Dermis blood vessel endothelial cell (primary cell): ENCODE measurements around the gene SNX21. TPM values are rescaled to one million over a fixed set of nuclear protein-coding genes. Genes with fewer than 3 reads are reported as not detected.
"Not testable (repeated sequence)": the region's sequence is repeated elsewhere in the genome, so short reads cannot be mapped to it uniquely, and the experiment has no call there.

Source experiments
- DNase-seq: peaks from one replicate; pipeline ENCODE4 v3.0.0; 2010
- total RNA-seq: library from RNA; depleted of rRNA; stranded (reverse); fragments of >200 nt; gene quantifications from 2 replicates; pipeline ENCODE4 v1.2.3, GENCODE V29; 2014

Gene SNX21
- total RNA-seq, 1 donor from 2014 or later: 35.7 TPM

DNA sequence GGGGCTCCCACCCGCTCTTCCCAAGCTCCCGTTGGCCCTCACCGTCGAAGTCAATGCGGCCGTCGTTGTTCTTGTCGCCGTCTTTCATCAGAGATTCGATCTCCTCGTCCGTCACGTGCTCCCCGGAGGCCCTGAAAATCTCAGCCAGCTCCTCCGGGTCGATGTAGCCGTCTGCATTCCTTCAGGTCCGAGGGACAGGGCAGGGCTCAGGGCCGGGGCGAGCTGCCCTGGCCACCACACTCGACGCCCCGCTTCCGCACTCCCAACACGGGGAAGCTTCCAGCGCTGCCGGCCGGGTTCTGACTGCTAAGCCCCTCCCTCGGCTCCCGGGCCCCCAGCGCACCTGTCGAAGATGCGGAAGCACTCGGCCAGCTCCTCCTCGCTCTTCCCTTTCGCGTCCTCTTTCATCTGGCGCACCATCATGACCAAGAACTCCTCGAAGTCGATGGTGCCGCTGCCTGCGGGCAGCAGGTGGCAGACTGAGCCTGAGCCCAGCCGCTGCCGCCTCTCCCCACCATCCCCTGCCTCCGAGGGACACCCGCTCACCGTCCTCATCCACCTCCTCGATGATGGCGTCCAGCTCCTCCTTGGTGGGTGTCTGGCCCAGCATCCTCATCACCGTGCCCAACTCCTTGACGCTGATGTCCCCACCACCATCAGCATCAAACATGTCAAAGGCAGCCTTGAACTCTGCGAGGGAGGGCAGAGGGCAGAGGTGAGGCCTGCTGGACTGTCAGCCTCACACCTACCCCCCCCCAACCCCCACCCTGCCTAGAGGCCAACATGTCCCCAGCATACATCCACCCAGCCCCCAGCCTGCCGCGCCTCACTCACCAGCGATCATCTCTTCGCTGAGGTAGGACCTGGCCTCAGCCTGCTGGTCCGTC is 9.4 kb upstream of the SNX21 start:
- peak; percentile 72 for DNase-seq

DNA sequence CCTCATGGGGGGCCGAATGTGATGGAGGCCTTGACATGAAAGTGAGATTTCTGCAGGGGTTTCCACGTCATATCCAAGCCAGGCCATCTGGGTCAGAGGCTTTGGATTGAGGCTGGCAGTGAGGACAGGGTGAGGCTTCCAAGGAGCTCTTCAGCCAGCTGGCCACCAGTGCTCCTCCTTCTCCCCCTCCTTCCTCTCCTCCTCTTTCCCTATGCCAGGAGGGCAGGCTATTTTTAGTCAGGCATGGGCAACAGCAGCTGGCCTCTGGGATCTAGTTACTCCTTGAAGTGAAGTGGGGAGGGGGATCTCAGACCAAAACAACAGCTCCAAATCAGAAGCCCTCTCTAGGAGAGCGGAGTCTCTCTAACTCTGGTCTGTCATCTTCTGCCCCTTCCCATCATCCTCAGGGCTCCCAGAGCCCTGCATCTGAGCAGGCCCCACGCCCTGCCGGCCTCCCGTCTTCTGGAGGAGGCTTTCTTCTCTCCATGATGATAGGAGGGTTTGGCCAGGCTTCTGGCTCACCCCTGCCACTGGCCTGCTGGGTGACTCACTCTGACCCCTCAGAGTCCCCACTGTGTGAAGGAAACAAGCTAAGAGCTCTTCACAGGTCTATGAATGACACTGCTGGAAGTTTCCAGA is 7.1 kb upstream of the SNX21 start:
- DNase-seq: no peak

DNA sequence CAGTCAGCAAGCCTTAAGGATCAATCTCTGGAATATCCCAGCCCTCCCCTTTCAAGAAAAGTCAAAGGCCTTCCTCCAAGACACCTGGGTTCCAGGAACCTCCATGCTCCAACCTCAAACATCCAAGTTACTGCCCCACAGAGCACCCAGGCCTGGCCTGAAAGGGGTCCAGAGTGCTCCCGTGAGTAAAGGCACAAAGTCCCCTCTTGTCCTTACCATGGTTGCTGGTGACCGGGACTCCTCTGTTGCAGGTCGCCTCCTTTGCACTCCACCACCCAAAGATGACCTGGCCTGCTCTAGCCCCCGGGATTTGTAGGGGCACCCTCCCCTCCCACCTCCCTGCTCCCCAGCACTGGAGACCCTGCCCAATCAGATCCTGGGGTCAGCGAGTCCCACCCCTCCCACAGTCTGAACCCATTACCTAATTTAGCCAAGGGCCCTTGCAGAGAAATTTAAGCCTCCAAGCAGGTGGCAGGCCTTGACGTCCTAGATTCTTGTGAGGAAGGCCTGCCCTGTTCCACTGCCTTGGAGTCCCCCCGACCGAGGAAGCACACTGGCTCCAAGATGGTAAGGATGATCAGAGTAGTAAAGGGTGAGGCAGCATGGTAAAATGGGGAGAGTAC is 6.5 kb upstream of the SNX21 start, which contains the start of gene TNNC2:
Gene TNNC2 (minus strand): TSS at position 283 of the 623 bp plus-strand sequence. CDS start 64 bp downstream, at position 219.
- no peak for DNase-seq

DNA sequence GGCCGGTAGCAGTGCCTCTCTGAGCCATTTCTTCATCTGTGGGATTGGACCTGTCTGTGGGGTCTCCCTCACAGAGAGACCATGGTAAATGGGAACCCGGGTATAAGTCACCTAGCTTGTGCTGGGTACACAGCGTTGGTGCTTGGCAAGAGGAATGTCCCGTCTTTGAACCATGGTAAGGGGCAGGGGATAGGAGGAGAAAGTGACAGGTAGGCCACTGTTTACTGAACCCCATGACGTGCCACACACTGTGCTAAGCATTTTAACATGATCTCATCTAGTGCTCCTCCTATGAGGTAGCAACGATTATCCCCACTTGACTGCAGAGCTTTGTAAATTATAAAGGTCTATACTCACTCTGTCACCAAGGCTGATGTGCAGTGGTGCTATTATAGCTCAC is 5.9 kb upstream of the SNX21 start:
- DNase-seq: no peak

DNA sequence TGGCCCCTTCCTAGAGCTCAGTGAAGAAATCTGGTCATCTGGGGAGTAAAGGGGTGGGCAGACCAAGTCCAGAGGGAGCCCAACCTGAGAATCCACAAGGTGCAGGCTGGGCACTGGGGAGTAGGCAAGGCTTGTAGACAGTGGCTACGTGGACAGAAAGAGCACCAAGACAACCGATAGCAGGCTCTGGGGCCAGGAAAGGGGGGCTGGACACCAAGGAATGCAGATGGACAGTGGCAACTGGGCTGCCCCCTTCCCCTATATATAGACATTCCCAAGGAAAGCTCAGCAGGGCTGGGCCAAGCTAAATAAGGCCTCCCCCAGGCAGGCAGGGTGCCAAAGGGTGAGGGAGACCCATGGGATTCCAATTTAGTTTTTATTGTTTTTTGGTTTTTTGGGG is 5.0 kb upstream of the SNX21 start:
- DNase-seq: no peak

DNA sequence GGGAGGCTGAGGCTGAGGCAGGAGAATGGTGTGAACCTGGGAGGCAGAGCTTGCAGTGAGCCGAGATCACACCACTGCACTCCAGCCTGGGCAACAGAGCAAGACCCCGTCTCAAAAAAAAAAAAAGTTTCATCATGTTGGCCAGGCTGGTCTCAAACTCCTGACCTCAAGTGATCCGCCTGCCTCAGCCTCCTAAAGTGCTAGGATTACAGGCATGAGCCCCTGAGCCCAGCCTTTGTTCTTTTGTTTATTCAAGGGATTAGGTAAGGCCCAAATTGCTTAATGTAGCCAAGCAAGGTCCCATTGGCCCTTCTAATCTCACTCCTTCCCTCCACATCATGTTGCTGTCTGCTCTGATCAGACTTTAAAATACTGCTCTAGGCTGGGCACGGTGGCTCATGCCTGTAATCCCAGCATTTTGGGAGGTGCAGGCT is 3.9 kb upstream of the SNX21 start:
- DNase-seq: not testable (repeated sequence)

DNA sequence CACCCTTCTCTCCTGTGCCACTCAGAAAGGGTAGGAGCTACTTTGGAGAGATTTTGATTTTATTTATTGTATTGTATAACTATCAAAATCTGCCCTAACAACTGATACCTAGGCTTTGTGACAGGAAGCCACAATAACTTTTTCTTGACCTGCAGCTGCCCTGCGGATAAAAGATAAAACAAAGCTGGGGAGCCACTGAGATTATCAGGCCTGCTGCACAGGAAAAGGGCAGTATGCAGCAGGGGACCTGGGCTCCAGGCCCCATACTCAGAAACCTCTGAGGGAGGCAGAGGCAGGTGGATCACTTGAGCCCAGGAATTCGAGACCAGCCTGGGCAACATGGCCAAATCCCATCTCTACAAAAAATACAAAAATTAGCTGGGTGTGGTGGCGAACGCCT is 980 bp upstream of the SNX21 start:
- DNase-seq: no peak

DNA sequence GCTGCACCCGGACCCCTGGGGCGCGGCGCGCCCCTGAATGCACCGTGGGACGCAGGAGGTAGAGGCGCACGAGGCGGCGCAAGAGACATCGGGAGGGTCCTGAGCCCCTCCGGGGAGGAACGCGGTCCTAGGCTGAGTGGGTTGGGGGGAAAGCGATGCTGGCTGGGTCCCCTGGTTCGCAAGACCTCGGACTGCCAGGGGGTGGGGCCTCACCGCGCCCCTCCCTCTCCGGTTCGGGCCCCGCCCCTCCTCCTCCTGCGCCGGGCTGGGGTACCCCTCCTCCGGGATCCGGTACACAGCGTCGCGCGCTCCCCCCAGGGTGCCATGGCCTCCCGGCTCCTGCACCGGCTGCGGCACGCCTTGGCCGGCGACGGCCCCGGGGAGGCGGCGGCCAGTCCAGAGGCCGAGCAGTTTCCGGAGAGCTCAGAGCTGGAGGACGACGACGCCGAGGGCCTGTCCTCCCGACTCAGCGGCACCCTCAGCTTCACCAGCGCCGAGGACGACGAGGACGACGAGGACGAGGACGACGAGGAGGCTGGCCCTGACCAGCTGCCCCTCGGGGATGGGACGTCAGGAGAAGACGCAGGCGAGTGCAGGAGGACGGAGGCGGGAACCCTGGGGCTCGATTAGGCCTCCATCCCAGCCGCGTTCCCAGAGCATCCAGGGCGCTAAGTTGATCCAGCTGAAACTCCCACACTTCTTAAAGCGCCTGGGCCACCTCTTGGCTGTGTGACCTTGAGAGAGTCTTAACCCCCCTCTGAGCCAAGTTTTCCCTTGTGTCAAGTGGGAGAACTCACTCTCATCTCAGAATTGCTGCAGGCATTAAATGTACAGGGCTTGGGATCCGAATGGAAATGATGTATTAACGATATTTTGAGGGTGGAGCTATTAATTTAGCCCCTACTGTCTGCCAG is 541 bp downstream of the SNX21 start:
- peak; percentile 70 for DNase-seq

DNA sequence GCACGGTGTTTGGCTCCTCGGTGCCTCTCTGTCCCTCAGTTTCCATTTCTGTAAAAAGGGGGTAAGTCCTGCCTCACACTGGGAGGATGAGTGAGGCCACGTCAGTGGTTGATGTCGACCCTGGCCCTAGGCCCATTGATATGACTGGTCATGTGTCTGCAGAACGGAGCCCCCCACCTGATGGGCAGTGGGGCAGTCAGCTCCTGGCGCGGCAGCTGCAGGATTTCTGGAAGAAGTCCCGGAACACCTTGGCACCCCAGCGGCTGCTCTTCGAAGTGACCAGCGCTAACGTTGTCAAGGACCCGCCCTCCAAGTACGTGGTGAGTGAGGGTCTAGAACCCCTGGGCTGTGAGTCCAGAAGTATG is 1.2 kb downstream of the SNX21 start:
- no peak for DNase-seq

DNA sequence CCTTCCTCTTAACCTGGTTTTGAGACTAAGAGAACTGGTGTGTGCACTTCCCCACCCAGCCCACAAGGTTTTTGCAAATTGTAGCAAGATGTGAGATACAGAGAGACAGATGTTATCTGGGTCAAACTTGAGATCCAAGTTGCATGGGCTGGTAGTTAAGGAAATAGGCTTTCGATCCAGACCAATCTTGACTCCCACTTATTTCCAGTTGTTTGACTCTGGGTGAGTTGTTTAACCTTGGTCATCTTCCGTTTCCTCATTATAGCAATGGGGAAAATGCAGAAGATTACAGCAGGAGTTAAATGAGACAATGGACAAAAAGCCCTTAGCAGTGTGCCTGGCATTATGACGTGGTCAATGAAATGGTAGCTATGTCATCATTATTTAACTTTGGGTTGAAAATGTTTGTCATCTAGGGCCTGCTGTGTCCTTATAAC is 1.7 kb downstream of the SNX21 start:
- no peak for DNase-seq

DNA sequence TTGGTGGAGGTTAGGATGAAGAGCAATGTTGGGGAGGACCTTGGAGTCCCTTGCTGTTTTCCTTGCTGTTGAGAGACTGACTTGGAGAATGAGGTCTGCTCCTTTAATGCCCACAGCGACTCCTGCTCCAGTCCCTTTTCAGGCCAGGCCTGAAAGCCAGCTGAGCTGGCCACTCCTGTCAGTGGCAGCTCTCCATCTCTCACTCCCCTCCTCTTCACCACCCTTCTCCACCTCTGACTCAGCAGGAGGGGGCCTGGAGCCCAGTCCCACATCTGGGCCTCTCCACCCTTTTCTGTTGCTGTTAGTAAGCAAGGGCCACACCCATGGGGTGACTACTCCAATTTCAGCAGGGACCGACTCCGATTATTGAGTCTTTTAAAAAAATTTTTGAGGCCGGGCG is 2.2 kb downstream of the SNX21 start:
- DNase-seq: no peak

DNA sequence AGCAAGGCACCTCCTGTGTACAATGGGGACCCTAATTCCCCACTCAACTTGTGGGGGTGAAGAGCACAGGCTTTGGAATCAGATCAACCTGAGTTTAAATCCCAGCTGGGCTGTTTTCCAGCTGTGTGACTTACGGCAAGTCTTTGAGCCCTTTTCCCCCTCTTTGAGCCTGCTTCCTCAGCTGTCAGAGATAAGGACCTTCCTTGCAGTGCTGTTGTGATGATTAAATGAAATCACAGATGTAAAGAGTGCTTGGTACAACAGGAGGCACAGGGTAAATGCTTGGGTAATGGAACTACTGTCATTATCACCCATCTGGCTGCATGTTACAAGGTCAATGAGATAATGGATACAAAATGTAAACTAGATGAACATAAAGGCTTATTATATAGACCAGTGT is 3.2 kb downstream of the SNX21 start:
- no peak for DNase-seq

DNA sequence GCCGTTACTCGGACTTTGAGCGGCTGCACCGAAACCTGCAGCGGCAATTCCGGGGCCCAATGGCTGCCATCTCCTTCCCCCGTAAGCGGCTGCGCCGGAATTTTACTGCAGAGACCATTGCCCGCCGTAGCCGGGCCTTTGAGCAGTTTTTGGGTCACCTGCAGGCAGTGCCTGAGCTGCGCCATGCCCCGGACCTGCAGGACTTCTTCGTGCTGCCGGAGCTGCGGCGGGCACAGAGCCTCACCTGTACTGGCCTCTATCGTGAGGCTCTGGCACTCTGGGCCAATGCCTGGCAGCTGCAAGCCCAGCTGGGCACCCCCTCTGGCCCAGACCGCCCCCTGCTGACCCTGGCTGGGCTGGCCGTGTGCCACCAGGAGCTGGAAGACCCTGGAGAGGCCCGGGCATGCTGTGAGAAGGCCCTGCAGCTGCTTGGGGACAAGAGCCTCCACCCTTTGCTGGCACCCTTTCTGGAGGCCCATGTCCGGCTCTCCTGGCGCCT is 7.2 kb downstream of the SNX21 start:
- no peak for DNase-seq

DNA sequence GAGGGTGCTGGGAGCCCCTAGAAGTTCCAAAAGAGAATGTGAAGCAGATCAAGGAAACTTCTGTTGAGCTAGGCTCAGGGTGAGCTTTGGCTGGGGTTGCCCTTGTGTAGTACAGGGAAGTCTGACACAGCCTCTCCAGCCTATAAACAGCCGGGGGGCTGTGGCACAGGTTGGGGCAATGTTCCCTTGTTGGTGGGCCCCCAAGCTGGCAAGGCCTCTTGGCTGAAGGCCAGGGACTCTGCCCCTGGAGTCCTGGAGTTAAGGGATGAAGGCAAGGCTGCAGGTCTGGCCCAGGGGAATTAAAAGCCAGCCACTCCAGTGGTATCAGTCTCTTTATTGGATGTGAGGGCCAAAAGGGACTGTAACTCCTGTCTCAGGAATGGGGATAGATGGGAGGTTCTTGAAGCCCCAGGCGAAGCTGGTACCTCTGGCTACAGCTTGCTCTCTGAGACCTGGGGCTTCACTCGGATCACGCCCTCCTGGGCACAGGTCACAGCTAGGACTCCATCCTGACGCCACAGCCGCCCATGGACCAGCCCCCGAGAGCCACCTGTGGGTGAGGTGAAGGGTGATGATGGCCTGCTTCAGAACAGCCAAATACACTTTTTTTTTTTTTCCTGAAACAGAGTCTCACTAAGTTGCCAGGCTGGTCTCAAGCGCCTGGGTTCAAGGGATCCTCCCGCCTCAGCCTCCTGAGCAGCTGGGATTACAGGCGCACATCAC is 8.0 kb downstream of the SNX21 start:
- DNase-seq: no peak

DNA sequence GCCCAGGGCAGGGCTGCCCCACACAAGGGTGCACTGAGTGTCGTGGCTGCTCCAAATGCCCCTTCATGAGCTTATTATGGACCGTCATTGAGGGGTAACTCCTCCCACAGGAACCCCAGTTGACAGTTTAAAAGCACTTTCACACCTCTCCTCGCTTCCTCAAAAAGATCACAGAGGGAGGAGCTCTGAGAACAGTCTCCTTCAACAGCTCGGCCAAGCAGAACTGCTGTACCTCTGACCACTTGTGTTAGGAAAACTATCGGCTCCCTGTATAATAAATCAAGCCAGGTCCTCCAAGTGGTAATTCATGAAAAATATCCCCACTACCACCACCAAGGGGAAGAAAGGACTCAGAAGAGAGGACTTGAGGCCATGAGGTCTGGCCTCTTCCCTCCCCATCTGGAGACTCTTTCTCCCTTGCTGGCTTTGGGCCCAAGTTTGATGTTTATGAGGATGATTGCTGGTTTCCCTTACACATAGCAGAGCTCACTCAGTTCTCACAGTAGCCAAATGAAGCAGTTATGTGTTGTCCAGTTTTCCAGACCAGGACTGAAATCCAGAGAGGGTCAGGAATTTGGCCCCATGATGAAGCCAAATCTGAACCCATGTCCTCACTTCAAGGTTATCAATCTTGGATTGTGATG is 8.7 kb downstream of the SNX21 start:
- peak; percentile 28 for DNase-seq

DNA sequence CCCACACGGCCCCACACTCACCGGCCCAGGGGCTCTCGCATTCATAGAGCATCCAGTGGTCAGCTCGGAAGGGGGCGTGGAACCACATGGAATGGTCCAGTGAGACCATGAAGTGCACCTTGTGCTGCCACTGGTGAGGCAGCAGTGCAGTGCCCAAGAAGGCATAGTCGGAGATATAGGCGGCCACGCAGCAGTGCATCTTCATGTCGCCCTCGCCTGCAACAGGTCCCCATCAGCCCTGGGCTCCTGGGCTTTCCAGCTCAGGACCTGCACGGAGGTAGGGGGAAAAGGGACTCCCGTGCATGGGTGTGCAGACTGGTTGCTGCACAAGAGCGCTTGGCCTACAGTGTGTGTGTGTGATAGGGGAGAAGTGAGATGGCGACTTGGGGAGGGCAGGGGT is 9.9 kb downstream of the SNX21 start:
- no peak for DNase-seq

DNA sequence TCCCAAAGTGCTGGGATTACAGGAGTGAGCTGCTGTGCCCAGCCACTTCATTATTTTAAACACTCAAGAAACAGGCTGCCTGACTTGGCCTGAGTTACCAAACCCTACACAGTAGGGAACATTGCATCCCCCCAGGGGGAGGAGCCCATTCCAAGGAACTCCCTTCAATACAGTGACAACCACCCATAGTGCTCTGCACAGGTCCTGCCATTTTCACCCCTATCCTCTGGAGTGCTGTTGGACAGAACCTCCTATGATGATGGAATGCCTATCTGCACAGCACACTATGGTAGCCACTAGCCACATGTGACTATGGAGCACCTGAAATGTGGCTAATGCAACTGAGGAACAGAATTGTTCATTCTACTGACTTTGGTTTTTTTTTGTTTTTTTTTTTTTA is 11.9 kb downstream of the SNX21 start:
- DNase-seq: no peak

DNA sequence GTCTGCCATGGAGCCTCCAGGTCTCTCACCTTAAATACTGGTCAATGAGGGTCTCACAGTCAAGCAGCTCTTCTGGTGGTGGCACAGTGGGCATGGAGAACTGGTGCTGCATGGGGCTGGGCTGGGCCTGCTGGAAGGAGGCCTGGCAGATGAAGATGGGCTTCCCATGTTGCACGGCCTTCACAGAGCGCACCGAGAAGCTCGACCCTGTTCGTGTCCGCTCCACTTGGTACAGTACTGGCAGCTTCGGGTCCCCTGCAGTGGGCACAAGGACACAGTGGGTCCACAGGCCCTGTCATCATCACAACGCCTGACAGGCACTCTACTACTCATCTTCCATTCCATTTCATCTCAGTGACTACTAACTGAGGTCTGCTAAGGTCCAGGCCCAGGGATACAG is 14.8 kb downstream of the SNX21 start:
- no peak for DNase-seq

DNA sequence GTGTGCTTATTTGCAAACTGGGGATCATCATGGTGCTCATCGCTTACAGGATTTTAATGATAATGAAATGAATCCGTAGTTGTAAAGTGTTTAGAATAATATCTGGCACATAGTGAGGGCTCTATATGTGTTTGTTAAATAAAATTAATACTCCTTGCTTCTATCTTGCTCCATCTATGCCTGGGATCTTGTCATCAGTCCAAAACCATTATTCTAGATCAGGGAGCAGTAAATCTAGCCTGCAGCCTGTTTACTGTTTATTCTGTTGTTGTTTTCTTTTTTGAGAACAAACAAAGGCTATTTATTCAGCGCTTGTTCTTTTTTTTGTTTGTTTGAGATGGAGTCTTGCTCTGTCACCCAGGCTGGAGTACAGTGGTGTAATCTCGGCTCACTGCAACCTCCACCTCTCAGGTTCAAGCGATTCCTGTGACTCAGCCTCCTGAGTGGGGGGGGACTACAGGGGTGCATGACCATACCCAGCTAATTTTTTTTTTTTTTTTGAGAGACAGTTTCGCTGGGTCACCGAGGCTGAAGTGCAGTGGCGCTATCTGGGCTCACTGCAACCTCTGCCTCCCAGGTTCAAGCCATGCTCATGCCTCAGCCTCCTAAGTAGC is 15.5 kb downstream of the SNX21 start:
- DNase-seq: no peak

DNA sequence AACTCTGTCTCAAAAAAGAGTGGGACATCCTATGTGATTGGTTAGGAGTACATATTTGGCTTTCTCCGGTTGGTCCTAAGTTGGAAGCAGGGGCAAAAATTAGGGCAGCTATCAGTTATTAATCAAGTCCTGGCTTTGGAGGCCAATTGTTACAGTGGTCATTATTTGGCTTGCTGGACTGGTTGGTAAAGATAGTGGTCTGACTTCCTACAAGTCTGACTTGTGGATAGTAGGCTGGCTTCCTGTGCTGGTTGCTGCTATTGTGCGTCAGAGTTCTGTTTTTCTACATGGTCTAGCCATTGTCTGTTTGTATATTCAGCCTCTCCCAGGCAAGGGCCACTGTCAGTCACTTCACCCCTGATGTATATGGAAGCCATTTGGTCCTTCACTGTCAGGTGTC is 16.6 kb downstream of the SNX21 start:
- DNase-seq: no peak

DNA sequence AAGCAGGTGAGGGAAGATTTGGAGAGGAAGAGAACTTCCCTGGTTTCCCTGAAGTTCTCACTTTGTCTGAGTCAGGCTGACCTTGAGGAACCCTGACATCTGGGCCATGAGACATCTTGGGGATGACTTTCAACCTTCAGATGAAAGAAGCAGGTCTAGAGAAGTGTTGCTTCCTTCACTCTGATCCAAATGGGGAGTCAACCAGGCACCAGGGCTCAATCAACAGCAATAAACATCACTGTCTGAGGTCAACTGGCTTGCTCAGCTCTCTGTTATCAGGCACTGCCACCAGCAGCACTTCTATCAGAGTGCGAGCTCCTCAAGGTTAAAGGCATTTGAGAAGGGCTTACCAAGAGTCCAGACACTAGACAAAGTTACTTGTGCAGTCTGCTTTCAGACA is 17.3 kb downstream of the SNX21 start:
- DNase-seq: no peak
